ENCODE results near the gene FGF3.
A peak's percentile ranks its signal among the peaks of the same experiment; 100 is the strongest.
"Not testable (repeated sequence)": the region's sequence is repeated elsewhere in the genome, so short reads cannot be mapped to it uniquely, and the experiment has no call there.

The FGF3 gene

DNA sequence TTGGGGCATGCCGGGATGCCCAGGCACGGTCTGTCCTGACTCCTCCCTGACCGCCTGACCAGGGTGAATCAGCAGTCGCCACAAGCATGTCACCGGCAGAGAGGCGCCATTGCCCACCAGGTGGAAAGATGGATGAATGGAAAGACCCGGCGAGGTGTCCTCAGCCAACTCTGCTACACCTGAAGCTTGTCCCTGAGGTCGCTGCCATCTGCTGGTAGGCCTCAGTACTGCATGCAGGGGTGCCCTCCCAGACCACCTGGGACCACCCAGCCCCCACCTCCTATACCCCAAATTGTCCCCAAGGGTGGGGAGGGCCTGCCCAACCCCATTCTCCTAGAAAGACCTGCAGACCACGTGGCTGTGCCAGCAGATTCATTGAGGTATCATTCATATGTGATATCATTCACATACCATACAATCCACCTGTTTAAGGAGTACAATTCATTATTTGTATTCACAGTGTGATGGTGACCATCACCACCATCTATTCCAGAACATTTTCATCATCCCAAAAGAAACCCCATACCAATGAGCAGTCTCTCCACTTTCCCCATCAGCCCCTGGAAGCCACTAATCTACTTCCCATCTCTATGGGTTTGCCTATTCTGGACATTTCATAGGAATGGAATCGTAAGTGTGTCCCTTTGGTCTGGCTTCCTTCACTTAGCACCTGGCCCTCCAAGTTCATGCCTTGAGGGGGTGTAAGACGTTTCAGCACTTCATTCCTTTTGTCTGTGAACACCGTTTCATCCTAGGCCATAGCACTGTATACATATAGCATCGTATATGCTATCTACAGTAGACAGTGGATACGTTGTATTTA, 17.5 kb downstream of the FGF3 start:
- peak; percentile 21 for DNase-seq

- DNase-seq = no peak
Measured at GRCh38 chr11:69800278-69800677, 18.9 kb downstream of the FGF3 start.

DNA sequence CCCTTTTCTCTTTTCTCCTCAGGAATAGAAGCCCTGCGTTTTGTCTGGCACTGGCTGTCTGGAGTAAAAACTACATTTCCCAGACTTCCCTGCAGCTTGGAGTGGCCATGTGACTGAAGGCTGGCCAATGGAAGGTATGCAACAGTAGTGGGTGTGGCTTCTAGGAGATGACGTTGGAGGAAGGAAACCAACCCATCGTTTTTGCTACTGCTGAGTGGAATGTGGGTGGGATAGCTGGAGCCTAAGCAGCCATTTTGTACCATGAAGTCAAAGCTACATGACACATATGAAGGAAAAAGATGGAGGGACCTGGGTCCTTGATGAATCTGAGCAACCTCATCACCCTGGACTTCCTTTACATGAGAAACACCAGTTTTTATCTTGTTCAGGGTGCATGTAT, 19.6 kb downstream of the FGF3 start:
- DNase-seq = peak; percentile 50

GRCh38 chr11:69799097-69799496, 20.1 kb downstream of the FGF3 start:
- DNase-seq = no peak

GRCh38 chr11:69797737-69798528, 21.3 kb downstream of the FGF3 start:
- no peak for DNase-seq

- DNase-seq = no peak
Measured at GRCh38 chr11:69797156-69797555, 22.1 kb downstream of the FGF3 start.

DNA sequence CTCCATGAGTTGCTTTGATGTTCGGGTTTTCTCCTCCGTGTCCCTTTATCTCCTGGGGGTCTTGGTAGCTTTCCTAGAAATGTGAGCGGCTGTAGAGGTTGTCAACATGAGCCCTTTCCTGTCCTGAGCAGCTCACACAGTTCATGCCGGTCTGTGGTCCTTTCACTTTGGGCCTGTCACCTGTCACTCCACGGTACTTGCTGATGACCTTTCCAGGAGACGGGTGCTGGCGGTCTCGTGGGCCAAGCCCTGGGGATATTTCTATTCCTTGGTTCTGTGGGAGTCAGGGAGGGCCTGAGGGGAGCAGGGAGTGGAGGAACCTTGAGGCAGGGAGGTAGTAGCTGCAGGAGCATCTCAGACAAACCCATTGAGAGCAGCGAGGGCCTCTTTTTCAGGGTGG, 23.2 kb downstream of the FGF3 start:
- no peak for DNase-seq

GRCh38 chr11:69791276-69792180, 27.7 kb downstream of the FGF3 start:
- no peak for DNase-seq

DNA sequence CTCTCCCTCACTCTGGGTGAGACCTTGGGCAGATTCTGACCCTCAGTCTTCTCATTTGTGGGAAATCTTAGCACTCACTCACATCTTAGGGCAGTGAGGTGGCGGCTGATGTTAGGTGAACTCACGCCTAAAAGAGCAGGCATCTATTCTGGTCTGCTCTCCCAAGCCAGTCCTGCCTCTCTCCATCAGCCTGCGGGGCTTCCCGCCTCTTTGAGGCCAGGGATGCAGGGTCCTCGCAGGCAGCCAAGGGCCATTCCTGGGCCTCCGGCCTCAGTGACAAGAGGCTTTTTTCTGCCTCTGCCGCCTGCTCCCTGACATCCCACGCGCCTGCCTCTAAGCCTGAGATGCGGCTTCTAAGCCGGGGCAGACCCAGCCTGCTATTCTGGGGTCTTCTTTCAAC, 30.3 kb downstream of the FGF3 start:
- no peak for DNase-seq

DNA sequence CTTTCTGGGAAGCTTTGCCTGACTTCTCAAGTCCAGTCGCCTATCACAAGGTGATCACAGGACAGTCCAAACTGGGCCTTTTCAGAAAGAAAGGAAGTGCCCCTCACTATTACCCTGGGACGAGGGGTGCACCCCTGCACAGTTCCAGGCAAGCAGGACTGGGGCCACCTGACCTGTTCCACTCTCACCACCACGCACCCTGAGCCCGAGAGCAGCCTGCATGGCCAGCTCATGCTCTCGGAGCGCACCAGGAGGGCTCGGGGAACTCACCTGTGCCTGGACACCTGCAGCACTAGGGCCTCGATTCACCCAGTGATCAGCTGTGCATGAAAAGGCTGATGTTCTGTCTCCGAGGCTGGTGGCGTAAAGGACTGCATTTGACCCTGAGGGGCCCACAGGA, 31.3 kb downstream of the FGF3 start:
- DNase-seq = no peak

DNA sequence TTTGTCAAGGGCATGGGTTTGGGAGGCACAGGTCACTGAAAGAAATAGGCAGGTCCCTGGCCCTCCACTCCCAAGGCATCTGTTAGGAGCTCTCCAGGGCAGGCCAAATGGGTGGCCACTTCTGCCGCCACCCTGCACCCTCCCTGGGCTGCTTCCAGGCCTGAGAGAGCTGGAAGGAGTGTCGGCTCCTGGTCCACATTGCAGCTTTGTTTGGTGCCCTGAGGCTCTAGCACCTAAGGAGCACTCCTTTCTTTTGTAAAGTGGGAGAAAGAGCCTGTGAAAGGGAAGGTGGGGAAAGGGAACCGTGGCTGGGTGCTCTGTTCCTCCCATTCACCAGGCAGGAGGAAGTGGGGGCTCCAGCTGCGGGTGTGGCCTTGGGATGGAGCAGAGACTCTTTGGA, 31.8 kb downstream of the FGF3 start:
- DNase-seq = no peak

DNA sequence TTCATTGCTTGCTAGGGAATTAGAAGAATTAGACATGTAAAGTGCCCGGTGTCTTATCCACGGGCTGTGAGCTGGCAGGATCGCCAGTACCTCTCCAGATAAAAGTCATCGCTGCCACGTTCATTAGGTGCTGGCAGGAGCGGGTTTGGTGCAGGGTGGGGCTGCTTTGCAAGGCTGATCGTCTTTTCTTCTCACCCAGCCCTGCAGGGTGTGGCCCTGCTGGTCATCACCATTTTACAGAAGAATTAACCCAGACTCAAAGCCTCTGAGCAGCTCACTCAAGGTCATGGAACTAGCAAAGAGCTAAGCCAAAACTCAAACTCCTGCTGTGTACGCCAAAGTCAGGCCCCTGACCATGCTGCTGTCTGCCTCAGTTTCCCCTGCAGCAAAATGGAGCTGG, 38.0 kb downstream of the FGF3 start:
- DNase-seq = no peak

- DNase-seq = no peak
Measured at GRCh38 chr11:69778373-69778772, 40.8 kb downstream of the FGF3 start.

DNA sequence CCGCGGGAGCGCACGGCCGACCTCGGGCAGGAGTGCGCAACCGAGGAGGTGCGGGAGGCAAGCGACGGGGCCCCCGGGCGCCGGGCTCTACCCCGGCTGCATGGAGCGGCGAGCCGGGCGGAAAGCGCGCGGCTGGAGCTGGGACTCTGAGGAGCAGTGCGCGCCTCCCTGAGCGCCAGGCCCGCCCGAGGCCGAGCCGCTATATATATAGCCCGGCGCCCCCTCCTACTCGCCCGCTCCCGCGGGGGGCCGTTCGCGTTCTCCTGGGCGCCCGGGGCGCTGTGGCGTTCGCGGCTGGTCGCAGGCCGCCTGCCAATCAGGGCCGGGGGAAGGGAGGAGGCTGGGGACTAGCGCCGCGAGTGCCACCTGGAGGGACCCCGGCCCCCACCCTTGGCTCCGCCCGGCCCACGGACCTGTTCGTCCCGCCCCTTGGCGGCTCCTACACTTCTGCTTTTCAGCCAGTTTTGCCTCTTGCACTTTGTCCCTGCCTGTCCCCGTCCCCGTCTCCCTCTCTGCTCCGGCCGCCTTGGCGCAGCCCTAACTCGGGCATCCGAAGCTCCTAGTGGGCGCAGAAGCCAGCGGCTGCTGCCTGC, 44.0 kb downstream of the FGF3 start, which contains the start of gene FGF4:
FGF4 (minus strand) TSS at position 179 of the 593 bp plus-strand sequence. CDS start 257 bp downstream, outside the sequence.
- DNase-seq = no peak

DNA sequence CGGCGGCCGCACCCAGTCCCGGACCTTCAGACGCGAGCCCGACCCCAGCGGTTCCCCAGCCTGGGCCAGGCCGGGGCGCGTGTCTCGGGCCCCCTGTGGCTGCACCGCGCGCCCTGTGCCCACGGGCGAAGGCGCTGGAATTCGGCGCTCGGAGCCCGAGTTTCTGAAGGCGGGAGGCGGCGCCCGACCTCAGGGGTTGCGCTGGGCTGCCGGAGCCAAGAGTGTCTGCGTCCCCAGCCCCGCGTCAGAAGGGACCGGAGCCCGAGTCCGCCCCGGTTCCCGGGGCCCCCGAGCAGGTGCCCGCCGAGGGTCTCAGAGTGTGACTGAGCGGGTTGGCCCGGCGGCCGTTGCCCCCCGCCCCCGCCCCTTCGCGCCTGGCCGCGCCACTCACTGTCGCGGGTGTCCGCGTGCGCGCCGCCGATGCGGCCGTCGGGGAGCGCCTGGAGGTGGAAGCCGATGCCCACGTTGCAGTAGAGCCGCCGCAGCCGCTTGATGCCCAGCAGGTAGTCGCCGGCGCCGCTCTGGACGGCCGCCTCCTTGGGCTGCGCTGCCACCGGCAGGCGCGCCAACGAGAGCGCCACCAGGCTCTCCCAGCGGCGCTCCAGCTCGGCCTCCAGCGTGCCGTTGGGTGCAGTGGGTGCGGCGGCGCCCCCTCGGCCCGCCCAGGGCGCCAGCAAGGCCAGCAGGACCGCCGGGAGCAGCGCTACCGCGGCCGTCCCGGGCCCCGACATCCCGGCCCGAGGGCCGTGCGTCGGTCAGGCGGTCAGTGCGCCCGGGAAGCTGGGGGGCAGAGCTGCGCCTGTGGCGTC, 44.7 kb downstream of the FGF3 start:
- DNase-seq = no peak

GRCh38 chr11:69773626-69774353, 45.4 kb downstream of the FGF3 start:
- no peak for DNase-seq

DNA sequence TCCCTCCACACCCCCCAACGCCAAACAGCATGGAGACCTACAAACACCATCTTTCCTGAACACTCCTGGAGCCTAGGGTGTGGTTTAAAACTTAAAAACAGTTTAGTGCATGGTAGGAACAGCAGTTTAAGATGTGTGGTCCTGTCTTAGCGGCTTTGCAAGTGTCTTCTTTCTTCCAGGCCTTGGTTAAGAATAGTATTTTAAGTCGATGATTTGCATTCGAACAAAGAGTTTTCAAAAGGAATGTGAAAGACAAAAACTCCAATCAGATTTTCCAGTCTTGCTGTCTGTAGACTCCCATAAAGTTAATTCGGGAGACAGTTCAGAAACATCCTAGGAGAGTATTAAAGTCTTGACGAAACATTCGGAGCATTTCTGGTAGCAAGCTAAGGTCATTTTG, 47.8 kb downstream of the FGF3 start:
- no peak for DNase-seq

GRCh38 chr11:69770540-69770939, 48.7 kb downstream of the FGF3 start:
- no peak for DNase-seq

- no peak for DNase-seq
Measured at GRCh38 chr11:69765498-69765995, 53.7 kb downstream of the FGF3 start.

- not testable (repeated sequence) for DNase-seq
Measured at GRCh38 chr11:69764918-69765317, 54.3 kb downstream of the FGF3 start.

DNA sequence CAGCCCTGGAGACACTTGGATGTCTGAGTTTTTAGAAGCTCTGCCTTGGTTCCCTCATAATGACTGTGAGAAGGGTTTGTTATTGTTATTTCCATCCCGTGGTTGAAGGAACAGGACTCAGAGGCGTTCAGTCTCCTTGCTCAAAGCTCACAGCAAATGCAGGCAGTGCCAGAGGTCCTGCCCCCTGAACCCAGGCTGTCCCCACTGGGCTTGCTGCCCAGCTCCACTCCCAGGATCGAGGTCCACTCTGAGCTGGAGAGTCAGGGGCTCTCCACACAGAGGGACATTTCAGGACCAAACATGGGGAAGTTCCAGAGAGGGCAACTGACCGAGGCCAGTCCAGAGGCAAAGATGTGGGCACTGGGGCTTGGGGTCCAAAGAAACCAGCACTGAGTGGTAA, 58.9 kb downstream of the FGF3 start:
- DNase-seq = no peak

All from activated CD4-positive, alpha-beta T cell treated with anti-CD3 and anti-CD28 coated beads, Interleukin-10, Interleukin-2, amounts not matched to agents 100 ng/mL and 50 ng/mL, durations not matched to agents 16 hours and 8 hours (primary cell).